Thoracic aorta (tissue), 2 donors: ENCODE measurements around the gene GPHN. TPM values are rescaled to one million over a fixed set of nuclear protein-coding genes. Genes with fewer than 3 reads are reported as not detected.

Experiments
- ATAC-seq: fragments of 150-250 bp; one replicate; pipeline ENCODE4 v1.8.0; 2017; ENCODE audit warnings: low read depth; ENCODE audit not compliant: insufficient number of reproducible peaks, low FRiP score
- DNase-seq: peaks from one replicate; pipeline ENCODE4 v3.0.0-alpha.2; 2020; ENCODE audit warnings: low spot score
- H3K27ac ChIP-seq, 2 donors: fragments of 200-600 bp; sonication (generic); 1 replicate in 1 of 2; 2 replicates in 1 of 2; pipeline ENCODE4 v1.5.1; 2016; ENCODE audit warnings: mild to moderate bottlenecking in 2 of 2, moderate library complexity in 2 of 2
- H3K27me3 ChIP-seq: fragments of 200-600 bp; sonication (generic); replicated peaks from 2 replicates; pipeline ENCODE4 v1.6.0; 2016; ENCODE audit warnings: mild to moderate bottlenecking; ENCODE audit not compliant: insufficient read depth
- H3K36me3 ChIP-seq: fragments of 200-600 bp; sonication (generic); one replicate; pipeline ENCODE4 v1.5.1; 2016
- H3K4me1 ChIP-seq, 2 donors: fragments of 200-600 bp; sonication (generic); 1 replicate in 1 of 2; 2 replicates in 1 of 2; pipeline versions ENCODE4 v1.5.1 to v1.6.0; 2016; ENCODE audit warnings: low read depth in 2 of 2, mild to moderate bottlenecking in 1 of 2; ENCODE audit not compliant: control insufficient read depth in 1 of 2
- H3K4me3 ChIP-seq: fragments of 200-600 bp; sonication (generic); 2 replicates; pipeline ENCODE4 v1.5.1; 2016; ENCODE audit warnings: mild to moderate bottlenecking
- H3K9me3 ChIP-seq: fragments of 200-600 bp; sonication (generic); 2 replicates; pipeline ENCODE4 v1.5.1; 2016
- total RNA-seq, 2 donors: library from RNA; depleted of rRNA; stranded (reverse); fragments of >200 nt; gene quantifications; one replicate each; pipeline versions ENCODE4 v1.1.0 to v1.2.3, GENCODE V29; 2016
- TF ChIP-seq, protein P1 (sequence below): fragments of 200-600 bp; sonication (generic); IDR thresholded peaks from one replicate; pipeline ENCODE4 v1.5.1; 2019; ENCODE audit warnings: antibody characterized with exemption

GPHN gene
- total RNA-seq, 2 donors from 2014 or later, result 14.0 to 14.2 TPM

DNA sequence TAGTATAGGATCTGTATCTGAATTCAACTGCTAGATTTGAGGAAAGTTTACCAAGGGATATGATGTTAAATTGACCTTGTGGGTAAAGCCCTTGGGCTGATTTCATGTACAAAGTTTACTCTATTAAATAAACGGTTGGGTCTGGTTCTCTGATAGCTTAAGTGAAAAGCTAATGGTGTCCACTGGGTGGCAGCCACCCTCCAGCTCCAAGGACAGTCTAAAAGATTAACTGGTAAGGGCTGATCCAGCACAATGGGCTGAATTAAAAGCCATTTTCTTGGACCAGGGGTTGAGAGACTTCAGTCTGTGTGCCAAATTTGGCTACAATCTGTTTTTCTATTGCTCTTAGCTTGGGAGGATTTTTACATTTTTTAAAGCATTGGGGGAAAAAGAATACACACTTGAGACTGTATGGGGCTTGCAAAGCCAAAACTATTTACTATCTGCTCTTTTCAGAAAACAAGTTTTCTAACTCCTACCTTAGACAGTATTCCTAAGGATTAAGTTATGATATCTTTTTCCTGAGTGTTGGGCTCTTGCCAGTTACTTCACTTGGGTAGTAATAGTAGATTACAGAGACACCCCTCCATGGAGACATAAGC lies 116.5 kb downstream of the GPHN start:
- DNase-seq, result no peak

DNA sequence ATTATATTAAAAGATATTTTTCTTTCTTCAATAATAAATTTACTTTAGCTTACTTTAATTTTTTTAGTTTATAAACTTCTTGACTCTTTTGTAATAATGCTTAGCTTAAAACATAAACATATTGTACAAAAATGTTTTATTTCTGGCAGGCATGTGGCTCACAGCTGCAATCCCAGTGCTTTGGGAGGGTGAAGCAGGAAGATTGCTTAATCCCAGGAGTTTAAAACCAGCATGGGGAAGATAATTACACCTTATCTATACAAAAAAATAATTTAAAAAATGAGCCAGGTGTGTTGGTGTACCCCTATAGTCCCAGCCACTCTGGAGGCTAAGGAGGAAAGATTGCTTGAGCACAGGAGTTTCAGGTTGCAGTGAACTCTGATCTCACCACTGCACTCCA lies 120.7 kb downstream of the GPHN start:
- H3K36me3 ChIP-seq, result no peaks in the 10 kb centered on the region
- H3K27ac ChIP-seq, result no peak overlapping the region
- no peak for ATAC-seq
- no peaks in the 10 kb centered on the region for H3K4me1 ChIP-seq
- H3K9me3 ChIP-seq, result no peaks in the 10 kb centered on the region
- H3K27me3 ChIP-seq, result no peaks in the 10 kb centered on the region
- DNase-seq, result no peak
- TF ChIP-seq, protein P1, sequence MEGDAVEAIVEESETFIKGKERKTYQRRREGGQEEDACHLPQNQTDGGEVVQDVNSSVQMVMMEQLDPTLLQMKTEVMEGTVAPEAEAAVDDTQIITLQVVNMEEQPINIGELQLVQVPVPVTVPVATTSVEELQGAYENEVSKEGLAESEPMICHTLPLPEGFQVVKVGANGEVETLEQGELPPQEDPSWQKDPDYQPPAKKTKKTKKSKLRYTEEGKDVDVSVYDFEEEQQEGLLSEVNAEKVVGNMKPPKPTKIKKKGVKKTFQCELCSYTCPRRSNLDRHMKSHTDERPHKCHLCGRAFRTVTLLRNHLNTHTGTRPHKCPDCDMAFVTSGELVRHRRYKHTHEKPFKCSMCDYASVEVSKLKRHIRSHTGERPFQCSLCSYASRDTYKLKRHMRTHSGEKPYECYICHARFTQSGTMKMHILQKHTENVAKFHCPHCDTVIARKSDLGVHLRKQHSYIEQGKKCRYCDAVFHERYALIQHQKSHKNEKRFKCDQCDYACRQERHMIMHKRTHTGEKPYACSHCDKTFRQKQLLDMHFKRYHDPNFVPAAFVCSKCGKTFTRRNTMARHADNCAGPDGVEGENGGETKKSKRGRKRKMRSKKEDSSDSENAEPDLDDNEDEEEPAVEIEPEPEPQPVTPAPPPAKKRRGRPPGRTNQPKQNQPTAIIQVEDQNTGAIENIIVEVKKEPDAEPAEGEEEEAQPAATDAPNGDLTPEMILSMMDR, result no peak
- H3K4me3 ChIP-seq, result no peak overlapping the region

More for the DNA sequence above, 116.5 kb downstream of the GPHN start:
- TF ChIP-seq, protein P1, result peak; percentile 39
- H3K27me3 ChIP-seq, result no peaks in the 10 kb centered on the region
- no peak for ATAC-seq
- H3K27ac ChIP-seq, result no peak overlapping the region
- H3K9me3 ChIP-seq, result no peaks in the 10 kb centered on the region
- no peaks in the 10 kb centered on the region for H3K4me1 ChIP-seq
- no peak overlapping the region for H3K4me3 ChIP-seq
- H3K36me3 ChIP-seq, result no peaks in the 10 kb centered on the region

DNA sequence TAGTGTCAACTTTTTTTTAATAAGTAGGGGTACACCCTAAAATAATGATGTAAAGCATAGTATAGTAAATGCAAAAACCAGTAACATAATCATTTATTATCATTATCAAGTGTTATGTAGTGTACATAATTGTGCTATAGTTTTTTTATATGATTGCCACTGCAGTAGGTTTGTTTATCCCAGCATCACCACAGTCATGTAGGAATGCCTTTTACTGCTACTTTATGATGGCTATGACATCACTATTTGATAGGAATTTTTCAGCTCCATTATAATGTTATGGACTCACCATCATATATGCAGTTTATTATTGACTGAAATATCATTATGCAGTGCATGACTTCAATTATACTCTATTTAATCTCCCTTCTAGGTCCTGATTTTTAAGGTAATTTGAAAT lies 121.6 kb downstream of the GPHN start:
- no peaks in the 10 kb centered on the region for H3K4me1 ChIP-seq
- DNase-seq (no peak), ATAC-seq (no peak)
- H3K4me3 ChIP-seq, result no peak overlapping the region
- no peaks in the 10 kb centered on the region for H3K27me3 ChIP-seq
- no peak overlapping the region for H3K27ac ChIP-seq
- no peaks in the 10 kb centered on the region for H3K9me3 ChIP-seq
- H3K36me3 ChIP-seq, result no peaks in the 10 kb centered on the region
- TF ChIP-seq, protein P1, result no peak

DNA sequence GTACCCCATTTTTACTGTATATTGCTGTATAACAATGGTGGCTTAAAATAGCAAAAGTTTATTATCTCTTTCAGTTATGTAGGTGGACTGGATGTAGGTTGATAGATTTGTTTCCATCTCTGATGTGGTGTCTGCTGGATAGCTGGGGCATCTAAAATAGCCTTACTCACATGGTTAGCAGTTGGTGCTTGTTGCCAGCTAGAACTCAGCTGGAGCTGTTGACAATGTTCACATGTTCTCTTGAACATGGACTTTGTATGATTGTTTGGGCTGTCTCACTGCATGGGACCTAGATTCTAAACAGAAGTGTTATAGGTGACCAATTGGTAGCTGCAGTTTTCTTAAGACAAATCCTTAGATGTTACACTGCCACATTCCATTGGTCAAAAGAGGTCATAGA lies 126.9 kb downstream of the GPHN start:
- TF ChIP-seq, protein P1, result no peak
- Histone ChIP-seq H3K9me3 (no peaks in the 10 kb centered on the region), H3K27ac (no peak overlapping the region), H3K4me1 (peaks cover 0 to 9% of the 10 kb centered on the region in 2 donors), H3K4me3 (no peak overlapping the region), H3K36me3 (no peaks in the 10 kb centered on the region), H3K27me3 (no peaks in the 10 kb centered on the region)
- no peak for DNase-seq
- no peak for ATAC-seq

DNA sequence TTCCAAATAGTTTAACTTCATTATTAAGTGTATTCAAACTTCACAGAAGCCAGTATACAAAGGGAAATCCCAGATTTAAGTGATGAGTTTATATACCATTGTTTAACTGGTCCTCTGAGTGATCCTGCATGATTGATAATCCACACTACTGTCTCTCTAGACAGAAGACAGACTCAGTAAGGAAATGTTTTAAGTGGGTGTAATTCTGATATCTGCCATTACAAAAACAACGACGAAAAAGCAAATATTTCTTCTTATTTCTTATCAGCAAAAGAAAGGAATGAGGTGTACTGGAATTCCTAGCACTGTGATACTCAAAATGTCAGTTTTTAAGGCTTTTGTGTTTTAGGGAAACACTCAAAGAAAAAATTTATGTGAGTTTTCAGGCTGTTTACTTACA lies 127.5 kb downstream of the GPHN start:
- no peak for ATAC-seq
- Histone ChIP-seq H3K4me3 (no peak overlapping the region), H3K9me3 (no peaks in the 10 kb centered on the region), H3K4me1 (peaks cover 0 to 9% of the 10 kb centered on the region in 2 donors), H3K27me3 (no peaks in the 10 kb centered on the region), H3K27ac (no peak overlapping the region), H3K36me3 (no peaks in the 10 kb centered on the region)
- TF ChIP-seq, protein P1, result no peak
- no peak for DNase-seq
